Nephron progenitor cell (in vitro differentiated cells): ENCODE results near the gene TNRC6B.

Source experiments
- DNase-seq: peaks from one replicate; pipeline ENCODE4 v3.0.0; 2021
- H3K27ac Mint-ChIP-seq: 2 replicates; pipeline ENCODE4 v1.8.0; 2021; ENCODE audit warnings: mild to moderate bottlenecking, moderate library complexity, mixed read lengths
- H3K27me3 Mint-ChIP-seq: 2 replicates; pipeline ENCODE4 v1.8.0; 2021; ENCODE audit warnings: mild to moderate bottlenecking, low read depth, mixed read lengths; ENCODE audit not compliant: poor library complexity
- H3K36me3 Mint-ChIP-seq: 2 replicates; pipeline ENCODE4 v1.8.0; 2021; ENCODE audit warnings: low read depth, mixed read lengths
- H3K4me1 Mint-ChIP-seq: 2 replicates; pipeline ENCODE4 v1.8.0; 2021; ENCODE audit warnings: mixed read lengths
- H3K4me3 Mint-ChIP-seq: 2 replicates; pipeline ENCODE4 v1.8.0; 2021; ENCODE audit warnings: mild to moderate bottlenecking, moderate library complexity, mixed read lengths
- H3K9me3 Mint-ChIP-seq: 2 replicates; pipeline ENCODE4 v1.8.0; 2021; ENCODE audit warnings: mild to moderate bottlenecking, moderate library complexity, mixed read lengths
- CTCF ChIP-seq: fragments of 200-600 bp; sonication (generic); IDR thresholded peaks from 2 replicates; pipeline ENCODE4 v1.5.0; 2021; ENCODE audit warnings: antibody characterized with exemption

TNRC6B gene

GRCh38 chr22:40345815-40346184, 168.1 kb downstream of the TNRC6B start:
- peaks cover 27% of the 10 kb centered on the region for H3K4me1 Mint-ChIP-seq
- peaks cover 17% of the 10 kb centered on the region for H3K36me3 Mint-ChIP-seq
- H3K27ac Mint-ChIP-seq, result peak overlapping the region; percentile 99
- no peak for TF ChIP-seq CTCF
- H3K27me3 Mint-ChIP-seq, result peaks cover 8% of the 10 kb centered on the region
- no peaks in the 10 kb centered on the region for H3K9me3 Mint-ChIP-seq
- peak; percentile 46 for DNase-seq
- H3K4me3 Mint-ChIP-seq, result peak overlapping the region; percentile 98

- peaks cover 8% of the 10 kb centered on the region for H3K27me3 Mint-ChIP-seq
- DNase-seq, result peak; percentile 91
- peaks cover 19% of the 10 kb centered on the region for H3K36me3 Mint-ChIP-seq
- H3K4me1 Mint-ChIP-seq, result peaks cover 27% of the 10 kb centered on the region
- no peaks in the 10 kb centered on the region for H3K9me3 Mint-ChIP-seq
- no peak for TF ChIP-seq CTCF
- H3K27ac Mint-ChIP-seq, result peak within 1 kb of the TSS; percentile 99
- peak within 1 kb of the TSS; percentile 98 for H3K4me3 Mint-ChIP-seq
These were observed 168.7 kb downstream of the TNRC6B start, which contains the start of gene ADSL for GRCh38 chr22:40346185-40347118. TSS of gene ADSL (plus strand) at chr22:40346500. CDS start at chr22:40346559, 59 bp downstream.

GRCh38 chr22:40347300-40347699, 169.6 kb downstream of the TNRC6B start:
- peak overlapping the region; percentile 82 for H3K27ac Mint-ChIP-seq
- no peak for DNase-seq
- H3K9me3 Mint-ChIP-seq, result no peaks in the 10 kb centered on the region
- peak overlapping the region; percentile 98 for H3K4me3 Mint-ChIP-seq
- no peak for TF ChIP-seq CTCF
- peaks cover 8% of the 10 kb centered on the region for H3K27me3 Mint-ChIP-seq
- peaks cover 26% of the 10 kb centered on the region for H3K36me3 Mint-ChIP-seq
- H3K4me1 Mint-ChIP-seq, result peaks cover 27% of the 10 kb centered on the region

- no peaks in the 10 kb centered on the region for H3K9me3 Mint-ChIP-seq
- peak; percentile 35 for DNase-seq
- peaks cover 6% of the 10 kb centered on the region for H3K27me3 Mint-ChIP-seq
- H3K36me3 Mint-ChIP-seq, result peaks cover 29% of the 10 kb centered on the region
- H3K27ac Mint-ChIP-seq, result peak overlapping the region; percentile 16
- peak overlapping the region; percentile 98 for H3K4me3 Mint-ChIP-seq
- TF ChIP-seq CTCF, result peak; percentile 60
- H3K4me1 Mint-ChIP-seq, result peaks cover 23% of the 10 kb centered on the region
These were observed 170.4 kb downstream of the TNRC6B start for GRCh38 chr22:40348025-40348658.

- DNase-seq, result no peak
- no peak overlapping the region for H3K27ac Mint-ChIP-seq
- TF ChIP-seq CTCF, result no peak
These were observed 175.0 kb downstream of the TNRC6B start for GRCh38 chr22:40352763-40353162.

More at GRCh38 chr22:40352763-40353162, 175.0 kb downstream of the TNRC6B start:
- no peak overlapping the region for H3K4me3 Mint-ChIP-seq
- no peaks in the 10 kb centered on the region for H3K27me3 Mint-ChIP-seq
- no peaks in the 10 kb centered on the region for H3K9me3 Mint-ChIP-seq
- peaks cover 64% of the 10 kb centered on the region for H3K36me3 Mint-ChIP-seq
- H3K4me1 Mint-ChIP-seq, result peaks cover 12% of the 10 kb centered on the region
